Measurements from ENCODE around the gene SYNC. TPM values are rescaled to one million over a fixed set of nuclear protein-coding genes. Genes with fewer than 3 reads are reported as not detected.

SYNC gene
- total and polyA plus RNA-seq, 2 donors (not counting 3 experiments of a cell fraction or from before 2014, with no cell fraction given), result 3.5 to 9.4 TPM

GRCh38 chr1:32639489-32640075, 63.0 kb downstream of the SYNC start:
- no peak for DNase-seq (ENCODE audit: low read depth, low spot score)
- H3K27ac ChIP-seq (ENCODE audit: insufficient read depth, low read depth, low read length), result no peak overlapping the region

More at GRCh38 chr1:32639489-32640075, 63.0 kb downstream of the SYNC start:
- ChIA-PET CTCF (interaction anchor here (0.5 to 2.4 kb wide), 4 partner anchors 17 to 402 kb away, joined by 3 to 7 read pairs (median 4); no protein-coding TSS in a partner anchor), POLR2A (no interaction called here)
- FAIRE-seq, result no peak
- no peaks in the 10 kb centered on the region for H3K9me3 ChIP-seq (replicated peaks; ENCODE audit: control insufficient read depth, insufficient read depth, low read length)
- no peak overlapping the region for H3K4me2 ChIP-seq (ENCODE audit: insufficient read depth, low read length)
- dilution Hi-C loops (cut with MboI; ENCODE audit: extremely low pct_ligation_motif_present, low sequenced_read_pairs), result no loop called here
- H3K4me3 ChIP-seq (replicated peaks in 1 of 3; ENCODE audit: insufficient read depth in 1 of 3, low read depth in 1 of 3, low read length in 3 of 3), result no peak overlapping the region
- H4K20me1 ChIP-seq (replicated peaks; ENCODE audit: control insufficient read depth, extremely low read depth, insufficient read depth, low read length), result no peaks in the 10 kb centered on the region
- no peaks in the 10 kb centered on the region for H3K4me1 ChIP-seq (ENCODE audit: control insufficient read depth, extremely low read depth, insufficient read depth, low read length)
- H3K9me1 ChIP-seq (replicated peaks; ENCODE audit: control insufficient read depth, extremely low read depth, insufficient read depth, low read length), result no peaks in the 10 kb centered on the region
- H3K27me3 ChIP-seq (ENCODE audit: control insufficient read depth in 2 of 2, insufficient read depth in 2 of 2, low read length in 2 of 2), result no peaks in the 10 kb centered on the region
- intact Hi-C loops (cut with micrococcal nuclease), result no loop called here
- H3K36me3 ChIP-seq (ENCODE audit: control insufficient read depth in 2 of 2, extremely low read depth in 1 of 2, insufficient read depth in 2 of 2, low read length in 2 of 2), result no peaks in the 10 kb centered on the region
- TF ChIP-seq CTCF (IDR thresholded peaks at IDR 0.05; ENCODE audit: extremely low read depth in 1 of 2, insufficient read depth in 1 of 2, low read depth in 1 of 2, low read length in 2 of 2) (no peak), FOS (IDR thresholded peaks at IDR 0.05; ENCODE audit: borderline replicate concordance, insufficient read depth, low read length) (no peak), POLR2A (IDR thresholded peaks at IDR 0.05; ENCODE audit: low read depth, low read length) (no peak), GATA2 (IDR thresholded peaks at IDR 0.05; ENCODE audit: insufficient read depth, insufficient read length, low read depth, low read length) (no peak), EZH2 (IDR thresholded peaks at IDR 0.05; ENCODE audit: borderline replicate concordance, low read depth, low read length, severe bottlenecking) (no peak), POLR2AphosphoS5 (IDR thresholded peaks at IDR 0.05; ENCODE audit: insufficient read depth, low read depth, low read length) (no peak), JUN (IDR thresholded peaks at IDR 0.05; ENCODE audit: borderline replicate concordance, insufficient read depth, insufficient read length, low read depth) (no peak), MYC (IDR thresholded peaks at IDR 0.05; ENCODE audit: low read depth, low read length) (no peak)
- TF ChIP-seq, protein P1, sequence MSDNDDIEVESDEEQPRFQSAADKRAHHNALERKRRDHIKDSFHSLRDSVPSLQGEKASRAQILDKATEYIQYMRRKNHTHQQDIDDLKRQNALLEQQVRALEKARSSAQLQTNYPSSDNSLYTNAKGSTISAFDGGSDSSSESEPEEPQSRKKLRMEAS (IDR thresholded peaks at IDR 0.05; ENCODE audit: insufficient read depth, insufficient read length), result no peak
- BruUV-seq (replicated peaks), result no TSS peak
- no peak overlapping the region for H3K9ac ChIP-seq (replicated peaks; ENCODE audit: extremely low read depth, insufficient read depth, low read length)
- H2AFZ ChIP-seq (ENCODE audit: low read depth, low read length), result no peak overlapping the region
- H3K79me2 ChIP-seq (ENCODE audit: control insufficient read depth, insufficient read depth, low read length), result peaks cover 21% of the 10 kb centered on the region
